GM18505 (cell line): ENCODE data around the gene AKAP8.
"Not testable (repeated sequence)": the region's sequence is repeated elsewhere in the genome, so short reads cannot be mapped to it uniquely, and the experiment has no call there.

Source experiments
- ATAC-seq: cut with Tn5 transposase; IDR thresholded peaks from one replicate; pipeline ENCODE4 v1.9.1; 2021; ENCODE audit not compliant: unreplicated experiment
- POLR2A ChIP-seq: IDR thresholded peaks from 4 replicates; pipeline ENCODE4 v1.6.1; 2011; ENCODE audit warnings: borderline replicate concordance; ENCODE audit not compliant: insufficient read depth, insufficient read length; ENCODE audit errors: extremely low read depth

Gene AKAP8

GRCh38 chr19:15374796-15375440 is 4.7 kb downstream of the AKAP8 start:
- TF ChIP-seq POLR2A: no peak
- ATAC-seq: no peak

- TF ChIP-seq POLR2A: no peak
- no peak for ATAC-seq
Observed at GRCh38 chr19:15374105-15374651, 5.4 kb downstream of the AKAP8 start.

- TF ChIP-seq POLR2A: no peak
- ATAC-seq: no peak
Observed at GRCh38 chr19:15373644-15374043, 5.9 kb downstream of the AKAP8 start.

GRCh38 chr19:15372891-15373301 is 6.7 kb downstream of the AKAP8 start:
- ATAC-seq: no peak
- TF ChIP-seq POLR2A: no peak

GRCh38 chr19:15372470-15372869 is 7.1 kb downstream of the AKAP8 start:
- no peak for ATAC-seq
- TF ChIP-seq POLR2A: no peak

GRCh38 chr19:15371786-15372380 is 7.7 kb downstream of the AKAP8 start:
- no peak for ATAC-seq
- TF ChIP-seq POLR2A: no peak

GRCh38 chr19:15371119-15371518 is 8.5 kb downstream of the AKAP8 start:
- ATAC-seq: no peak

GRCh38 chr19:15369594-15369891 is 10.0 kb downstream of the AKAP8 start:
- TF ChIP-seq POLR2A: no peak
- ATAC-seq: no peak

More at GRCh38 chr19:15371119-15371518, 8.5 kb downstream of the AKAP8 start:
- no peak for TF ChIP-seq POLR2A

- no peak for ATAC-seq
- no peak for TF ChIP-seq POLR2A
Observed at GRCh38 chr19:15368798-15369593, 10.6 kb downstream of the AKAP8 start.

- ATAC-seq: no peak
- TF ChIP-seq POLR2A: no peak
Observed at GRCh38 chr19:15368051-15368632, 11.4 kb downstream of the AKAP8 start.

GRCh38 chr19:15367439-15367838 is 12.1 kb downstream of the AKAP8 start:
- no peak for ATAC-seq
- no peak for TF ChIP-seq POLR2A

GRCh38 chr19:15365264-15365663 is 14.3 kb downstream of the AKAP8 start:
- no peak for ATAC-seq
- TF ChIP-seq POLR2A: no peak

GRCh38 chr19:15363791-15364190 is 15.8 kb downstream of the AKAP8 start:
- ATAC-seq: not testable (repeated sequence)

- ATAC-seq: not testable (repeated sequence)
Observed at GRCh38 chr19:15363048-15363447, 16.5 kb downstream of the AKAP8 start.

- ATAC-seq: not testable (repeated sequence)
Observed at GRCh38 chr19:15360015-15360414, 19.6 kb downstream of the AKAP8 start.
